Kidney epithelial cell (primary cell): ENCODE measurements around the gene PTPN18. TPM values are rescaled to one million over a fixed set of nuclear protein-coding genes. Genes with fewer than 3 reads are reported as not detected.

Source experiments
- DNase-seq: peaks from one replicate; pipeline ENCODE4 v3.0.0-alpha.2; 2010; ENCODE audit warnings: low read depth
- H3K27me3 ChIP-seq: 2 replicates; pipeline ENCODE4 v1.6.0; 2011; ENCODE audit warnings: low read length; ENCODE audit not compliant: control insufficient read depth, insufficient read depth
- H3K36me3 ChIP-seq: 2 replicates; pipeline ENCODE4 v1.5.1; 2011; ENCODE audit warnings: low read length; ENCODE audit not compliant: control insufficient read depth, insufficient read depth
- H3K4me3 ChIP-seq: 2 replicates; pipeline ENCODE4 v1.5.1; 2011; ENCODE audit warnings: low read depth, mild to moderate bottlenecking, control low read depth, low read length
- CTCF ChIP-seq: IDR thresholded peaks from 2 replicates; pipeline ENCODE4 v1.5.1; 2011; ENCODE audit warnings: mild to moderate bottlenecking, moderate library complexity, low read length, control low read depth, inconsistent platforms; ENCODE audit not compliant: insufficient read depth, poor library complexity, severe bottlenecking
- total RNA-seq: library from RNA; depleted of rRNA; stranded (reverse); fragments of >200 nt; gene quantifications from 2 replicates; pipeline ENCODE4 v1.2.3, GENCODE V29; 2015

PTPN18 gene
- total RNA-seq, 1 donor from 2014 or later, result 15.9 TPM

- H3K4me3 ChIP-seq, result no peak overlapping the region
- no peaks in the 10 kb centered on the region for H3K27me3 ChIP-seq
- no peak for DNase-seq
- H3K36me3 ChIP-seq, result no peaks in the 10 kb centered on the region
- TF ChIP-seq CTCF, result no peak
Observed at GRCh38 chr2:130365075-130365474, 9.2 kb downstream of the PTPN18 start.

- H3K4me3 ChIP-seq, result no peak overlapping the region
- H3K36me3 ChIP-seq, result no peaks in the 10 kb centered on the region
- TF ChIP-seq CTCF, result no peak
- DNase-seq, result no peak
- no peaks in the 10 kb centered on the region for H3K27me3 ChIP-seq
Observed at GRCh38 chr2:130365963-130366362, 10.1 kb downstream of the PTPN18 start.

GRCh38 chr2:130366720-130367119 is 10.9 kb downstream of the PTPN18 start:
- Histone ChIP-seq H3K36me3 (no peaks in the 10 kb centered on the region), H3K27me3 (no peaks in the 10 kb centered on the region), H3K4me3 (no peak overlapping the region)
- no peak for DNase-seq
- no peak for TF ChIP-seq CTCF

GRCh38 chr2:130368786-130369185 is 12.9 kb downstream of the PTPN18 start:
- no peaks in the 10 kb centered on the region for H3K36me3 ChIP-seq
- no peak overlapping the region for H3K4me3 ChIP-seq
- DNase-seq, result no peak
- no peaks in the 10 kb centered on the region for H3K27me3 ChIP-seq
- TF ChIP-seq CTCF, result no peak

GRCh38 chr2:130369311-130369964 is 13.6 kb downstream of the PTPN18 start:
- TF ChIP-seq CTCF, result no peak
- H3K27me3 ChIP-seq, result no peaks in the 10 kb centered on the region
- H3K4me3 ChIP-seq, result no peak overlapping the region
- no peaks in the 10 kb centered on the region for H3K36me3 ChIP-seq
- DNase-seq, result no peak

GRCh38 chr2:130369965-130370341 is 14.1 kb downstream of the PTPN18 start:
- no peak overlapping the region for H3K4me3 ChIP-seq
- H3K27me3 ChIP-seq, result no peaks in the 10 kb centered on the region
- no peaks in the 10 kb centered on the region for H3K36me3 ChIP-seq
- TF ChIP-seq CTCF, result no peak
- no peak for DNase-seq
